Activated CD8-positive, alpha-beta memory T cell treated with anti-CD3 and anti-CD28 coated beads, Interleukin-2, amount 50 U/mL, for 48 hours (primary cell): ENCODE measurements around the gene FCRLA.
"Not testable (repeated sequence)": the region's sequence is repeated elsewhere in the genome, so short reads cannot be mapped to it uniquely, and the experiment has no call there.

Source experiments
- DNase-seq: peaks from one replicate; pipeline ENCODE4 v3.0.0-alpha.2; 2020

FCRLA gene

GRCh38 chr1:161707503-161707902, 474 bp downstream of the FCRLA start:
- no peak for DNase-seq

GRCh38 chr1:161709373-161709772, 2.3 kb downstream of the FCRLA start:
- DNase-seq = no peak

GRCh38 chr1:161710560-161710959, 3.5 kb downstream of the FCRLA start:
- DNase-seq = no peak

GRCh38 chr1:161718559-161719324, 11.7 kb downstream of the FCRLA start:
- DNase-seq = no peak

DNA sequence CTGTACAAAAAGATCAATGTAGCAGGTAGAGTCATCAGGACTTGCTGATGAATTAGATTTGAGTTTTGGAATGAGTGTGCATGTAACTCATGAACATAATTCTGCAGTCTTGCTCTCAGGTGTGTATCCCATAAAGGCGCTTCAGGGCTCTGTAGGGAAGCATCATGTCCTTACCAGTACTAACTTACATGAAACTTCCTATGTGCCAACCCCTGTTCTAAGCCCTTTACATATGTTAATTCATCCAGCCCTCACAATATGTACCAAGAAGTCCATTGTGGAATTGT, 12.2 kb downstream of the FCRLA start:
- no peak for DNase-seq

DNA sequence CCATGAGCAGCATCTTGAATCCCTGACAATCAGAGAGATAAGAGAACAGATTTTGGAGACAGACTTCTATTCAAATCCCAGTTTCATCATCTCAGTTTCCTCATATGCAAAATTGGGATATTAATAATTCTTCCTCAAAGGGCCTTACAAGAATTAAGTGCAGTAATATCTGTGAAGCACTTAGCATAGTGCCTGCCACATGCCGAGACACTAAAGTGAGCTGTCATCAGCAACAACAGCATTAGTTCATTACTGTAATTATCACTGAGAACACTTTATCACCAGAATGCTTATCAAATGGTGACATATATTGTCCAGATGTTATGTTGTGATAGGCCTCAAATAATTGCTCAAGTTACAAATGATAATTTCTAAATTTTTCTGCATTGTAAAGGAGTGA, 13.4 kb downstream of the FCRLA start:
- DNase-seq = no peak

- no peak for DNase-seq
These were observed 14.1 kb downstream of the FCRLA start, which contains the start of gene FCRLB for GRCh38 chr1:161720956-161721737. Gene FCRLB (plus strand): TSS chr1:161721544. CDS start chr1:161722673, 1,129 bp downstream.

DNA sequence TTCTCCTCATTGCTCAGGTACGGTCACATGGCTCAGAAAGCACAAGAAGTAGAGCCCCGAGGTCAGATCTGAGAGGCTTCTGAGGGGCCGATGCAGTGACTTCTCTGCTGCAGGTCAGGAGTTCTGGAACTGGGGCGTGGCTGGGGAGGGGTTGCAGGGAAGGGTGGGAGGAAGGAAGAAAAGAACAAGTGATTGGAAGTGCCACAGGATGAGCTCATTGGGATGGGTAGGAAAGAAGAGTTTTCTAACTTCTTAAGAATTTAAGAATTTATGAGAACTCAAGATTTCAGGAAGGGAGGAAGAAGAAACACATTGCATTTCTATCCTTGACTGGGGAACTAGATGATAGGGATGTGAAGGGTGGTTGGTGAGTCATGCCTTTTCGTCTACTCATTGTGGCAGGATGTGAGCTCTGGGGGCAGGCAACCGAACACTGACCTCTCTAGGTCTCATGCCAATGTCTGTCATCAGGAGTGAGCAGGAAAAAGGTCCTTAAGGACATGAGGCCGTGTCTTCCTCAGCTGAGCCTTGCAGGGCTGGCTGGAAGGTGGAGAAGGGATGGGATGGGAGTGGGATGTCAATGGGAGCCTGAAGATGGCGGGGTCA, 14.8 kb downstream of the FCRLA start:
- no peak for DNase-seq

- DNase-seq = no peak
These were observed 15.4 kb downstream of the FCRLA start for GRCh38 chr1:161722406-161722805.

DNA sequence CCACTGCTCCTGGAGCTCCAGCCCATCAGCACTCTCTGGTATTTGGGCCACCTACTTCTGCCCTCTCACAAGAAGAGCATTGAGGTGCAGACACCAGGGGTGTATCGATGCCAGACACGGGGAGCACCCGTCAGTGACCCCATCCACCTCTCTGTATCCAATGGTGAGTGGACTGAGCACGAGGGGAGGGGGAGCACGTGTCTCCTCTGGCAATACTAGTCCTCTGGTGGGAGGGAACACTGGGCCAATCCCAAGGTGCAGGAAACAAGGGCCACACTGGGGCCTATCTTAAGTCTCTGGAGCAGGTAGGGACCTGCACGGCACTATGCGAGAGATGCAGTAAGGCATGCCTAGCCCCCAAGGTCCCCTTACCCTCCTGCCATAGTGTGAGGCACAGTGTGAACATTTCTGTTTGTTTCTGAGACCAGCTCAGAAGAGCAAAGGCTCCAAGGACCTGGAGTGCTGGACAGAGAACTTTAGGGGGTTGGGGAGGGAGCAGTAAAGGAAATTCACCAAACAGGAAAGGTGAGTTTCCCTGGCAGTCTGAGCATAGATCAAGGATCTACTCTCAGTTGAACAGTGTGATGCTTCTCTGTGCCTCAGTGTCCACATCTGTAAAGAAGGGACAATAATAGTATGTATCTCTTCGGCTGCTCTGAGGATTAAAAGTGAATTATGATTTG, 16.6 kb downstream of the FCRLA start:
- DNase-seq = no peak

GRCh38 chr1:161725258-161725907, 18.4 kb downstream of the FCRLA start:
- not testable (repeated sequence) for DNase-seq

- peak; percentile 71 for DNase-seq
These were observed 19.0 kb downstream of the FCRLA start for GRCh38 chr1:161725908-161726472.

- DNase-seq = peak; percentile 75
These were observed 19.6 kb downstream of the FCRLA start for GRCh38 chr1:161726473-161727255.

- peak; percentile 69 for DNase-seq
These were observed 20.4 kb downstream of the FCRLA start for GRCh38 chr1:161727256-161727924.

DNA sequence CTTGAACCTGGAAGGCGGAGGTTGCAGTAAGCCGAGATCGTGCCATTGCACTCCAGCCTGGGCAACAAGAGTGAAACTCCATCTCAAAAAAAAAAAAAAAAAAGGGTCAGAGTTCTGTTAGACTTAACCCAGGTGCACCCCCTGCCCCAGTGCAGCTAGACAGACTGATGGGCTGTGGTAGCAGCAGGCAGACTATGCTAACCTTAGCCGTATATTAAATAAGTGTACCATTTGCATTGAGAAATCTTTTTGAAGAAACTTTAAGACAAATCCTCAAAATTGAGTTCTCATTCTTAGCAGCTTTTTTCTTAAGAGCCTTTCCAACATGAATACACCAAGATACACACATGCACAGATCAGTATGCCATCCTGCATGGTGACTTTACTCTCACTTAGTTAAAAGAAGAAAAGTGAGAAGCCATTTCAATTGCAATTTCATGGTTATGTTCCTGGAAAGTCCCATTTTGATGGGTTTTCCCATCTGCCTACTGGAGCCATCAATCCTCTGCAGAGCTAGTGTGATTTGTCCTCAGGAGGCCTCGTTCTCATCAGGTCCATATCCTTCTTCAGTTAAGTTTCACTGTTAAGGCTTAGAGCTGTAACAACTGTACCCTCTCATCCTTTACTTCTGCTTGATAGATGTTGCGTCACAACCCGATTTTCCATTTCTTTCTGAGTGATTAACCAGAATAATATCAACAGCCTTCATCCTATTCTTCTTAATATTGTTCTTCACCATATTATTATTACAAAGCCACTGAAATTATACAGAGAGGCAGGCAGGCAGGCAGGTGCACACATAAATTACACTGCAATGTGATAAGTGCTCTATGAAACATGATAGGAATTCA, 21.6 kb downstream of the FCRLA start:
- no peak for DNase-seq

GRCh38 chr1:161730050-161730564, 23.1 kb downstream of the FCRLA start:
- DNase-seq = no peak

GRCh38 chr1:161731241-161731640, 24.2 kb downstream of the FCRLA start:
- no peak for DNase-seq

- DNase-seq = no peak
These were observed 25.1 kb downstream of the FCRLA start for GRCh38 chr1:161731981-161732718.

GRCh38 chr1:161733526-161733925, 26.5 kb downstream of the FCRLA start:
- no peak for DNase-seq
